GM19099 (cell line): ENCODE measurements around the gene SNX25.

ENCODE experiments used
- POLR2A ChIP-seq: IDR thresholded peaks from 3 replicates; pipeline ENCODE4 v1.6.1; 2011; ENCODE audit warnings: low read depth; ENCODE audit not compliant: insufficient read length; ENCODE audit errors: extremely low read depth

SNX25 gene

GRCh38 chr4:185209031-185209851 is at the start of gene SNX25:
TSS of gene SNX25 (plus strand) at chr4:185209598. CDS start at chr4:185209827, 229 bp downstream.
- TF ChIP-seq POLR2A: peak; percentile 83

GRCh38 chr4:185165605-185166063 is 43.8 kb upstream of the SNX25 start:
- TF ChIP-seq POLR2A: no peak

- no peak for TF ChIP-seq POLR2A
Observed at GRCh38 chr4:185167234-185167633, 42.2 kb upstream of the SNX25 start.

DNA sequence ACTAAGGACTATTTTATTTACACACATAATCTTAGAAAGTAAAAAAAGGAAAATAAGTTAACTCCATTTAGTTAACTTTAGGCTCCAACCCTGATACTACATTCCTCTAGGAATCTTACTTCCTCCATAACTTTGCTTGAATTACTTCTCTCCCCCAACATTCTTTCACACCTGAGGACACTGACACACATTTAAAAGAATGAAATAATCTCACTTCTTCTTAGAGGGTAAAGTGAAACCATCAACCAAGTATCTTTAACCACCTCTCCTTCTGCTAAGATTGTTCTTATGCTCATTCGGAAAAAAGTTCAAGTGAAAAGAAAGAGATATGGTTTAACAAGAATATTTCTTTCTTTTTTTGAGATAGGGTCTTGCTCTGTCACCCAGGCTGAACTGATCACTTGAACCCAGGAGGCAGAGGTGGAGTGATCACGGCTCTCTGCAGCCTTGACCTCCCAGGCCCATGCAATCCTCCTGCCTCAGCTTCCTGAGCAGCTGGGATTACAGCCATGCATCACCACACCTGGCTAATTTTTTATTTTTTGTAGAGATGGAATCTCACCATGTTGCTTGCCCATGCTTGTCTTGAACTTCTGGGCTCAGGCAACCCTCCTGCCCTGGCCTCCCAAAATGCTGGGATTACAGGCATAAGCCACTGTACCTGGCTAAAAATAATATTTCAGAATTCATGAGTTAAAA is 37.9 kb upstream of the SNX25 start:
- TF ChIP-seq POLR2A: no peak

- TF ChIP-seq POLR2A: no peak
Observed at GRCh38 chr4:185179488-185179887, 29.9 kb upstream of the SNX25 start.

DNA sequence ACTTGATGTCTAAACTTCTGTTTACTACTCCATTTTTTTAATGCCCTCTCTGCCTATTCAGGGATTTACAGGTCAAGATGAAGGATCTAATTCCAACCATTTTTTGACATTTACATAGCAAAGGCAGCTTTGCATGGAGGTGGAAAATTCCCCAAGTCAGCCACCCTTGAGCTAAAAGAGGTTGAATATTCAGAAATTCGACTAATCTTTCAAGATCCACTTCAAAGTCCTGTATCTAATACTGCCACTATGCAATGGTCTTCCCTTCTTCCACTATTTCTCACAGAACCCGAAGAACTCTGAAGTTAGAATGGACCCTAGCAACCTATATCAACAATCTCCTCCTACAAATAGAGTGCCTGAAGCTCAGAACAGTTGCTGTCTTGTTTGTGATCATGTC is 27.2 kb upstream of the SNX25 start:
- TF ChIP-seq POLR2A: no peak

DNA sequence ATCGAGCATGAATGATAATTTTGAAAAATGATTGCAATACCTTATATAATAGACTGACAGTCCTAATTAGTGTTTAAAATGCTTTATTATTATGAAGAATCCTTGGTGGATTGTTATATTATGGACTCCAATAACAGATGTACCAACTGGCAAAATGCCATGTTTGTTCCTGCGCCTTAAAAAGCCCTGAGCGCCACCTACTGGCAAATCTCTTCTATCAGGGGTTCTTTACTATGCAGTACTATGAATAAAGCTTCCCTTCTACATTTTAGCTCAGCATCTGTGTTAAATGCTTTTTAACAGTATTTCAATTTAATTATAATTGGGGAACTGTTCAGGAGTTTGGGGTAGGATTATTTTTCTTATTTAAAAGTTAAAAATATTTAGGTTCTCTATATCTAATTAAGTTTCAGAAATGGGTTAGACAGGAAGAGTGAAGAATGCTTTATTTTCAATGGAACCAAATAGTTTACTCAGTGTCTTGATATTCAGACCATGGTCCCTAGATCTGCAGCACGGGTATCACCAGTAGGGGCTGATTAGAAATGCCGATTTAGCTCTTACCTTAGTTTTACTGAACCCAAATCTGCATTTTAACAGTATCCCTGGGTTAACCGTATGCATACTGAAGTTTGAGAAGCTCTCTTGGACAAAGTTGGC is 25.6 kb upstream of the SNX25 start:
- no peak for TF ChIP-seq POLR2A

DNA sequence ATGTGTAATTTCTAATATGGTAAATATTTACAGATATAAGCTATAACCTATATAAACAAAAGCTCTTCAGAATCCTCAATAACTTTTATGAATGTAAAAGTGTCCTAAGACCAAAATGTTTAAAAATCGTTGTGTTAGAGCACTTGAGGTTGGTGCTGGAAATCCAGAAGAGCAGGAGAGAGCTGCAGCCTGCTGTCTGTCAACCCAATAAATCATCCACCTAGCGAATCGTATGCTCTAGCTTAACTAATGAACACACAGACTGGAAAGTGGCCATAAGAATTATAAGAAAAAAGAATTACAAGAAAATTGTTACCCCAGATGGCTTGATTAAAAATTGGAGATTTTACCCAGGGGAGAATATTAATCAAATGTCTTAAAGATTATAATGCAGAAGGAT is 22.6 kb upstream of the SNX25 start:
- no peak for TF ChIP-seq POLR2A

GRCh38 chr4:185189606-185190305 is 19.6 kb upstream of the SNX25 start:
- no peak for TF ChIP-seq POLR2A

DNA sequence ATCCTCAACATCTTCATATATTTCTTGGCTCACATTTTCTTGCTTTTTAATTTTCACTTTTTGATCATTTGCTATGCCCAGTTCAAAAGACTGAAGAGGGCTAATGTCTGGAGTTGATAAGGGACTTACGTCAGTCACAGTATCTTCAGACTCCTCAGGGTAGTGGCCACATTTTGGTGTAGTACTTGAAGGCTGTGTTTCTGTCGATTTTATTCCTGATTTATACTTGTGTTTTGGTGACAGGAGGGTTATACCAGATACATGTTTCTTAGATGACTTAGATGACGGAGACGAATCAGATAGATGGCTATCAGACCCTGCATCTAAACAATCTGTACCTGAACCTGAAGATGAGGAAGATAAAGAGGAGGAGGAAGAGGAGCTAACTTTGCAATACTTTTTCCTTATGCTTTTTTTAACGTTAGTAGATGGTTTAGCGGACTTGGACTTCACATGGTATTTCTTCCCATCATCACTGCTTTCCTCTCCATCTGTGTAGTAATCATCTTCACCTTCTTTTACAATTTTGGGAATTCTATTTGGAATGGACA is 19.0 kb upstream of the SNX25 start:
- no peak for TF ChIP-seq POLR2A

- no peak for TF ChIP-seq POLR2A
Observed at GRCh38 chr4:185192059-185192458, 17.3 kb upstream of the SNX25 start.

GRCh38 chr4:185194924-185195888 is 14.2 kb upstream of the SNX25 start:
- TF ChIP-seq POLR2A: no peak

GRCh38 chr4:185196437-185196836 is 13.0 kb upstream of the SNX25 start:
- no peak for TF ChIP-seq POLR2A
